ENCODE data around the gene TESPA1. TPM values are rescaled to one million over a fixed set of nuclear protein-coding genes. Genes with fewer than 3 reads are reported as not detected.

TESPA1 gene
- total and polyA plus RNA-seq, 9 of the 15 experiments (the other 6 are each of a cell fraction or from before 2014, with no cell fraction given): 0.72 to 7.1 (median 2.4) TPM

DNA sequence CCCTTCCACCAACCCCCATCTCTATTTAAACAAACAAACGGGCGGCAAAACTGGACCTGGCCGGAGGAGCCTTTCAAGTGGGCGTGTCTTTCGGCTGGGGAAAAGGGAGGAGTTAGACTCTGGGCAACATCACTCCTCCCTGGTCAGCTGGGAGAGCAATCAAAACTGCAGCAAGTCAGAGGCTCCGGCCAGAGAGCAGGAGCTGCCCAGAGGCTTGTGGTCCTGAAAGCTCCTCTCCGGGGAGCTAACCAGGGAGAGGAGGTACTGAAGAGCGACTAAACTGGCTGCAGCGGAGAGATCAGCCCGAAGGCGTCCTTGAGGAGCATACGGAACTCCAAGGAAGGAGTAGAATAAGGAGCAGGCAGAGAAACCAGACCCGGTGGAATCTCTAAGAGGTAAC lies 35.2 kb upstream of the TESPA1 start, which contains the start of gene NEUROD4 (continued):
- TF ChIP-seq, protein P1, sequence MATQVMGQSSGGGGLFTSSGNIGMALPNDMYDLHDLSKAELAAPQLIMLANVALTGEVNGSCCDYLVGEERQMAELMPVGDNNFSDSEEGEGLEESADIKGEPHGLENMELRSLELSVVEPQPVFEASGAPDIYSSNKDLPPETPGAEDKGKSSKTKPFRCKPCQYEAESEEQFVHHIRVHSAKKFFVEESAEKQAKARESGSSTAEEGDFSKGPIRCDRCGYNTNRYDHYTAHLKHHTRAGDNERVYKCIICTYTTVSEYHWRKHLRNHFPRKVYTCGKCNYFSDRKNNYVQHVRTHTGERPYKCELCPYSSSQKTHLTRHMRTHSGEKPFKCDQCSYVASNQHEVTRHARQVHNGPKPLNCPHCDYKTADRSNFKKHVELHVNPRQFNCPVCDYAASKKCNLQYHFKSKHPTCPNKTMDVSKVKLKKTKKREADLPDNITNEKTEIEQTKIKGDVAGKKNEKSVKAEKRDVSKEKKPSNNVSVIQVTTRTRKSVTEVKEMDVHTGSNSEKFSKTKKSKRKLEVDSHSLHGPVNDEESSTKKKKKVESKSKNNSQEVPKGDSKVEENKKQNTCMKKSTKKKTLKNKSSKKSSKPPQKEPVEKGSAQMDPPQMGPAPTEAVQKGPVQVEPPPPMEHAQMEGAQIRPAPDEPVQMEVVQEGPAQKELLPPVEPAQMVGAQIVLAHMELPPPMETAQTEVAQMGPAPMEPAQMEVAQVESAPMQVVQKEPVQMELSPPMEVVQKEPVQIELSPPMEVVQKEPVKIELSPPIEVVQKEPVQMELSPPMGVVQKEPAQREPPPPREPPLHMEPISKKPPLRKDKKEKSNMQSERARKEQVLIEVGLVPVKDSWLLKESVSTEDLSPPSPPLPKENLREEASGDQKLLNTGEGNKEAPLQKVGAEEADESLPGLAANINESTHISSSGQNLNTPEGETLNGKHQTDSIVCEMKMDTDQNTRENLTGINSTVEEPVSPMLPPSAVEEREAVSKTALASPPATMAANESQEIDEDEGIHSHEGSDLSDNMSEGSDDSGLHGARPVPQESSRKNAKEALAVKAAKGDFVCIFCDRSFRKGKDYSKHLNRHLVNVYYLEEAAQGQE (IDR thresholded peaks at IDR 0.05; ENCODE audit: borderline replicate concordance): peak; percentile 100
- TF ChIP-seq, protein P1 (CRISPR knock-in tag; IDR thresholded peaks at IDR 0.05; ENCODE audit: low read depth): peak; percentile 99
- TF ChIP-seq FIP1L1 (IDR thresholded peaks at IDR 0.05; ENCODE audit: low read depth, low read length, poor library complexity, severe bottlenecking): no peak
- TF ChIP-seq PRPF4 (IDR thresholded peaks at IDR 0.05; ENCODE audit: insufficient read depth, low read depth, low read length, poor library complexity, severe bottlenecking): no peak
- no peak for TF ChIP-seq RBM34 (IDR thresholded peaks at IDR 0.05; ENCODE audit: borderline replicate concordance, insufficient read depth, low read length)
- TF ChIP-seq LARP7 (IDR thresholded peaks at IDR 0.05): no peak
- TF ChIP-seq HNRNPK (IDR thresholded peaks at IDR 0.05; ENCODE audit: low read depth, low read length, poor library complexity, severe bottlenecking): no peak
- TF ChIP-seq STAT5B (CRISPR knock-in tag; IDR thresholded peaks at IDR 0.05): no peak
- no peak for TF ChIP-seq KAT8 (IDR thresholded peaks at IDR 0.05; ENCODE audit: low read depth)
- TF ChIP-seq, protein P2, sequence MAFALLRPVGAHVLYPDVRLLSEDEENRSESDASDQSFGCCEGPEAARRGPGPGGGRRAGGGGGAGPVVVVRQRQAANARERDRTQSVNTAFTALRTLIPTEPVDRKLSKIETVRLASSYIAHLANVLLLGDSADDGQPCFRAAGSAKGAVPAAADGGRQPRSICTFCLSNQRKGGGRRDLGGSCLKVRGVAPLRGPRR (CRISPR knock-in tag; IDR thresholded peaks at IDR 0.05): no peak
- TF ChIP-seq NFXL1 (CRISPR knock-in tag; IDR thresholded peaks at IDR 0.05): no peak
- no peak for TF ChIP-seq MAFF (IDR thresholded peaks at IDR 0.05; ENCODE audit: low read length)
- no peak for TF ChIP-seq TAF7 (tag; IDR thresholded peaks at IDR 0.05)
- TF ChIP-seq PML (IDR thresholded peaks at IDR 0.05; ENCODE audit: low read length): no peak
- TF ChIP-seq MTA1 (IDR thresholded peaks at IDR 0.05; ENCODE audit: borderline replicate concordance): no peak
- no peak for TF ChIP-seq HEY1 (CRISPR knock-in tag; IDR thresholded peaks at IDR 0.05; ENCODE audit: borderline replicate concordance)
- no peak for TF ChIP-seq ZC3H11A (IDR thresholded peaks at IDR 0.05; ENCODE audit: low read depth, low read length)
- TF ChIP-seq RHOXF2B (CRISPR knock-in tag; conservative IDR thresholded peaks at IDR 0.05): no peak
- no peak for TF ChIP-seq CBX5 (IDR thresholded peaks at IDR 0.05; ENCODE audit: borderline replicate concordance, low read depth)
- TF ChIP-seq CEBPB (tag; IDR thresholded peaks at IDR 0.05): no peak
- TF ChIP-seq JUNB (CRISPR knock-in tag; conservative IDR thresholded peaks at IDR 0.05): no peak
- TF ChIP-seq HDAC6 (IDR thresholded peaks at IDR 0.05; ENCODE audit: low read depth, low read length): no peak
- TF ChIP-seq, protein P3, sequence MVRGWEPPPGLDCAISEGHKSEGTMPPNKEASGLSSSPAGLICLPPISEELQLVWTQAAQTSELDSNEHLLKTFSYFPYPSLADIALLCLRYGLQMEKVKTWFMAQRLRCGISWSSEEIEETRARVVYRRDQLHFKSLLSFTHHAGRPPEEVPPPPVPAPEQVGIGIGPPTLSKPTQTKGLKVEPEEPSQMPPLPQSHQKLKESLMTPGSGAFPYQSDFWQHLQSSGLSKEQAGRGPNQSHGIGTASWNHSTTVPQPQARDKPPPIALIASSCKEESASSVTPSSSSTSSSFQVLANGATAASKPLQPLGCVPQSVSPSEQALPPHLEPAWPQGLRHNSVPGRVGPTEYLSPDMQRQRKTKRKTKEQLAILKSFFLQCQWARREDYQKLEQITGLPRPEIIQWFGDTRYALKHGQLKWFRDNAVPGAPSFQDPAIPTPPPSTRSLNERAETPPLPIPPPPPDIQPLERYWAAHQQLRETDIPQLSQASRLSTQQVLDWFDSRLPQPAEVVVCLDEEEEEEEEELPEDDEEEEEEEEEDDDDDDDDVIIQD (CRISPR knock-in tag; IDR thresholded peaks at IDR 0.05): no peak
